ENCODE results near the gene KIAA1143.
A peak's percentile ranks its signal among the peaks of the same experiment; 100 is the strongest.

Gene KIAA1143

GRCh38 chr3:44771424-44772098, 10.1 kb upstream of the KIAA1143 start:
- no peak overlapping the region for H3K4me3 ChIP-seq (ENCODE audit: low read depth, low read length)
- DNase-seq (ENCODE audit: low read depth) = no peak
- TF ChIP-seq, protein P1, sequence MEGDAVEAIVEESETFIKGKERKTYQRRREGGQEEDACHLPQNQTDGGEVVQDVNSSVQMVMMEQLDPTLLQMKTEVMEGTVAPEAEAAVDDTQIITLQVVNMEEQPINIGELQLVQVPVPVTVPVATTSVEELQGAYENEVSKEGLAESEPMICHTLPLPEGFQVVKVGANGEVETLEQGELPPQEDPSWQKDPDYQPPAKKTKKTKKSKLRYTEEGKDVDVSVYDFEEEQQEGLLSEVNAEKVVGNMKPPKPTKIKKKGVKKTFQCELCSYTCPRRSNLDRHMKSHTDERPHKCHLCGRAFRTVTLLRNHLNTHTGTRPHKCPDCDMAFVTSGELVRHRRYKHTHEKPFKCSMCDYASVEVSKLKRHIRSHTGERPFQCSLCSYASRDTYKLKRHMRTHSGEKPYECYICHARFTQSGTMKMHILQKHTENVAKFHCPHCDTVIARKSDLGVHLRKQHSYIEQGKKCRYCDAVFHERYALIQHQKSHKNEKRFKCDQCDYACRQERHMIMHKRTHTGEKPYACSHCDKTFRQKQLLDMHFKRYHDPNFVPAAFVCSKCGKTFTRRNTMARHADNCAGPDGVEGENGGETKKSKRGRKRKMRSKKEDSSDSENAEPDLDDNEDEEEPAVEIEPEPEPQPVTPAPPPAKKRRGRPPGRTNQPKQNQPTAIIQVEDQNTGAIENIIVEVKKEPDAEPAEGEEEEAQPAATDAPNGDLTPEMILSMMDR (IDR thresholded peaks at IDR 0.05; ENCODE audit: low read depth, low read length, missing control alignments) = no peak

GRCh38 chr3:44764248-44764647, 2.8 kb upstream of the KIAA1143 start:
- TF ChIP-seq, protein P1 (IDR thresholded peaks at IDR 0.05; ENCODE audit: low read depth, low read length, missing control alignments) = no peak
- DNase-seq (ENCODE audit: low read depth) = no peak
- H3K4me3 ChIP-seq (ENCODE audit: low read depth, low read length) = no peak overlapping the region

GRCh38 chr3:44762690-44763089, 1.3 kb upstream of the KIAA1143 start:
- H3K4me3 ChIP-seq (ENCODE audit: low read depth, low read length) = peak overlapping the region; percentile 88
- no peak for DNase-seq (ENCODE audit: low read depth)
- TF ChIP-seq, protein P1 (IDR thresholded peaks at IDR 0.05; ENCODE audit: low read depth, low read length, missing control alignments) = no peak

- TF ChIP-seq, protein P1 (IDR thresholded peaks at IDR 0.05; ENCODE audit: low read depth, low read length, missing control alignments) = no peak
- peak overlapping the region; percentile 88 for H3K4me3 ChIP-seq (ENCODE audit: low read depth, low read length)
- DNase-seq (ENCODE audit: low read depth) = no peak
Measured at GRCh38 chr3:44762170-44762677, 805 bp upstream of the KIAA1143 start.

DNA sequence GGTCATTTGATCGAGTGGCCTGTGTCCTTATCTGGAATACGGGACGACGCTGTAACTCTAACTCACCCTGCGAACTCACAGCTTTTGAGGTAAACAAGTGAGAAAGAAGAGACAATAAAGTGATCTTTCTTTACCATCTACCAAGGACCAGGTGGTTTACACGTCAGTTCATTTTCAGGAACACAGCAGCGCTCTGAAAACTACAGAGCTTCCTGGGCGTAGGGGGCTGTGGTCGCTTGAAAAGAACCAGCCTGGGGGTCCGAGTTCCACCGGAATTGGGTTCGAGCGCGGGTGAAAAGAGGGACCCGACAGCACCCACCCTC, 357 bp downstream of the KIAA1143 start:
- DNase-seq (ENCODE audit: low read depth) = no peak
- TF ChIP-seq, protein P1 (IDR thresholded peaks at IDR 0.05; ENCODE audit: low read depth, low read length, missing control alignments) = no peak
- H3K4me3 ChIP-seq (ENCODE audit: low read depth, low read length) = peak overlapping the region; percentile 88

- H3K4me3 ChIP-seq (ENCODE audit: low read depth, low read length) = no peak overlapping the region
- TF ChIP-seq, protein P1 (IDR thresholded peaks at IDR 0.05; ENCODE audit: low read depth, low read length, missing control alignments) = no peak
- no peak for DNase-seq (ENCODE audit: low read depth)
Measured at GRCh38 chr3:44734646-44735168, 26.7 kb downstream of the KIAA1143 start.

Measured in GM12864 (cell line).